Activated CD4-positive, alpha-beta memory T cell treated with anti-CD3 and anti-CD28 coated beads for 36 hours (primary cell): Measurements from ENCODE around the gene ZNF280D. TPM values are rescaled to one million over a fixed set of nuclear protein-coding genes. Genes with fewer than 3 reads are reported as not detected.
A peak's percentile ranks its signal among the peaks of the same experiment; 100 is the strongest.
"Not testable (repeated sequence)": the region's sequence is repeated elsewhere in the genome, so short reads cannot be mapped to it uniquely, and the experiment has no call there.

Experiments used
- CTCF ChIA-PET: fragments of 350-600 bp; sonication (Branson Sonifier 250); formaldehyde crosslinking; loops from one replicate; lab custom pipeline; 2021; ENCODE audit warnings: antibody characterized with exemption, inconsistent platforms; lab: Charles Lee
- POLR2A ChIA-PET: fragments of 350-600 bp; sonication (Branson Sonifier 250); formaldehyde crosslinking; loops from one replicate; lab custom pipeline; 2021; ENCODE audit warnings: antibody characterized with exemption; lab: Charles Lee
- DNase-seq: peaks from one replicate; pipeline ENCODE4 v3.0.0-alpha.2; 2020
- H3K27ac Mint-ChIP-seq: one replicate; pipeline ENCODE4 v1.8.0; 2021; ENCODE audit warnings: mixed read lengths
- H3K27me3 Mint-ChIP-seq: one replicate; pipeline ENCODE4 v1.8.0; 2021; ENCODE audit warnings: mixed read lengths
- H3K36me3 Mint-ChIP-seq: one replicate; pipeline ENCODE4 v1.8.0; 2021; ENCODE audit warnings: mixed read lengths
- H3K4me1 Mint-ChIP-seq: one replicate; pipeline ENCODE4 v1.8.0; 2021; ENCODE audit warnings: low read depth, mixed read lengths
- H3K4me3 Mint-ChIP-seq: one replicate; pipeline ENCODE4 v1.8.0; 2021; ENCODE audit warnings: mild to moderate bottlenecking, mixed read lengths
- H3K9me3 Mint-ChIP-seq: one replicate; pipeline ENCODE4 v1.8.0; 2021; ENCODE audit warnings: mixed read lengths
- intact Hi-C: fragments of 100-400 bp; cut with micrococcal nuclease; formaldehyde crosslinking; loops from one replicate; pipeline ENCODE4 v1.15.1; 2023
- total RNA-seq, 2 experiments: library from RNA; stranded (reverse); gene quantifications; one replicate each; pipeline ENCODE4 v1.2.3, GENCODE V29; 2021

The ZNF280D gene
- 10 to 100 TPM; 18.0 to 19.3 TPM for total RNA-seq

DNA sequence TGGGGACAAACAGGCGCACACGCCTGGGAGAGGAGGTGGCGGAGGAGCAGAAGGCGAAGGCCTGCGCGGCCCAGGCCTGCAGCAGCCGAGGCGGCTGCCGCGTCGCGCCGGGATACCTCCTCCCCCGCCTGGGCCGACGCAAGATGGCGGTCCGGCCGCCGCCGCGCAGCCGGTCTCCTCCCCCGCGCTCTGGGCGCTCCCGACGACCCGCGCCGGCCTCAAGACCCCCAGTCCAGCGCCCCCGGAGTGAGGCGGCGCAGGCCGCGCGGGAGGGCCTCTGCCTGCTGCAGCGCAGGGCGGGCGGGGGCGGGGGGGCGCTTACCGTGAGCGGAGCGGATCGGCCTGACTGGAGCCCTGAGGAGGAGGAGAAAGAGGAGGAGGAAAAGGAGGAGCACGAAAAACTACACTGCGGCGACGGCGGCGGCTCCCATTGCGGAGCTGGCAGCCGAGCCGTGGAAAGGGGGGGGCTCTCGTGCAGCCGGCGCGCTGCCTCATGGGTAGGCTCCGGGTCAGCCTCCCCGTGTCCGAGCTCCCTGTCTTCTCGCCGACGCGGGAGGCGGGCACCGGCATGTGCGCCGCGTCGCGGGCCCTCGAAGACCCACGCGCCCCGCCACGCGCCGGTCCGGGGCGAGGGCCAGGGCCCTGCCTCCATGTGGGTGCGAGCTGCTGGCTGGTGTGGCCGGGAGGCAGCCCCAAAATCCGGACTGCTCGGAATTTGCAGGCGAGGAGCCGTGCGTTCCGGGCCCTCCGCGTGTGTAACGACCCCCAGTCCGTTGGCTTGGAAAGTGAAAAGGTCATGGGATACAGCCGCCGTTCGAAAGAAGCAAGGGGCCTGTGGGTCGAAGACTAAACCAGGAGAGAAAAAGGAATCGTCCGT, at the start of gene ZNF280D:
Gene ZNF280D (minus strand): TSS at position 374 of the 877 bp plus-strand sequence. CDS start 26,400 bp downstream, outside the sequence.
- Mint-ChIP-seq H3K27ac (peak within 1 kb of the TSS; percentile 93), H3K4me1 (peaks cover 30% of the 10 kb centered on the region), H3K4me3 (peak within 1 kb of the TSS; percentile 93), H3K9me3 (no peaks in the 10 kb centered on the region), H3K36me3 (peaks cover 18% of the 10 kb centered on the region), H3K27me3 (no peaks in the 10 kb centered on the region)
- ChIA-PET CTCF (interaction anchor here (1.4 to 1.7 kb wide), 2 partner anchors 12 to 53 kb away, joined by 4 to 5 read pairs; no protein-coding TSS in a partner anchor), POLR2A (interaction anchor here (0.9 to 1.7 kb wide), 4 partner anchors 54 to 487 kb away, joined by 3 to 9 read pairs (median 4); partner anchors contain the start of gene TCF12)
- DNase-seq, result peak; percentile 85
- intact Hi-C loops, result loop anchor here (2.0 to 10.0 kb wide), 5 partner anchors 33 to 489 kb away; partner anchors contain the start of genes RFX7 and TCF12

- Mint-ChIP-seq H3K4me1 (peaks cover 17% of the 10 kb centered on the region), H3K27ac (no peak overlapping the region), H3K4me3 (no peak overlapping the region), H3K36me3 (no peaks in the 10 kb centered on the region), H3K27me3 (peaks cover 14% of the 10 kb centered on the region), H3K9me3 (peaks cover 7% of the 10 kb centered on the region)
- CTCF ChIA-PET, result interaction anchor here (0.6 to 0.7 kb wide), 2 partner anchors 87 to 356 kb away, joined by 3 read pairs; no protein-coding TSS in a partner anchor
- POLR2A ChIA-PET, result no interaction called here
- DNase-seq, result no peak
- intact Hi-C loops, result no loop called here
These were observed 49.0 kb upstream of the ZNF280D start for GRCh38 chr15:56782306-56782705.

- intact Hi-C loops, result no loop called here
These were observed 48.4 kb upstream of the ZNF280D start for GRCh38 chr15:56781666-56782065.

DNA sequence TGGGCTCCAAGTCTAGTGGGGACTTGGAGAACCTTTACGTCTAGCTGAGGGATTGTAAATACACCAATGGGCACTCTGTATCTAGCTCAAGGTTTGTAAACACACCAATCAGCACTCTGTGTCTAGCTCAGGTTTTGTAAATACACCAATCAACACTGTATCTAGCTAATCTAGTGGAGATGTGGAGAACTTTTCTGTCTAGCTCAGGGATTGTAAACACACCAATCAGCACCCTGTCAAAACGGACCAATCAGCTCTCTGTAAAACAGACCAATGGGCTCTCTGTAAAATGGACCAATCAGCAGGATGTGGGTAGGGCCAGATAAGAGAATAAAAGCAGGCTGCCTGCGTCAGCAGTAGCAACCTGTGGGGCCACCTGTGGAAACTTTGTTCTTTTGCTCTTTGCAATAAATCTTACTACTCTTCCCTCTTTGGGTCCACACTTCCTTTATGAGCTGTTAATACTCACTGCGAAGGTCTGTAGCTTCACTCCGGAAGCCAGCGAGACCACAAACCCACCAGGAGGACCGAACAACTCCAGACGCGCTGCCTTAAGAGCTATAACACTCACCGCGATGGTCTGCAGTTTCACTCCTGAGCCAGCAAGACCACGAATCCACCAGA, 46.9 kb upstream of the ZNF280D start:
- H3K4me1 Mint-ChIP-seq, H3K9me3 Mint-ChIP-seq, H3K4me3 Mint-ChIP-seq, H3K36me3 Mint-ChIP-seq, POLR2A ChIA-PET, intact Hi-C loops: not testable (repeated sequence)
- DNase-seq, result peak; percentile 50
- CTCF ChIA-PET, result interaction anchor here (0.9 kb wide), 1 partner anchor 42 kb away, joined by 4 read pairs; no protein-coding TSS in a partner anchor
- Mint-ChIP-seq H3K27me3 (peaks cover 14% of the 10 kb centered on the region), H3K27ac (peak overlapping the region; percentile 24)

More at GRCh38 chr15:56781666-56782065, 48.4 kb upstream of the ZNF280D start:
- H3K27ac Mint-ChIP-seq, result no peak overlapping the region
- ChIA-PET CTCF (no interaction called here), POLR2A (no interaction called here)
- no peak overlapping the region for H3K4me3 Mint-ChIP-seq
- peaks cover 14% of the 10 kb centered on the region for H3K27me3 Mint-ChIP-seq
- H3K9me3 Mint-ChIP-seq, result peaks cover 7% of the 10 kb centered on the region
- H3K36me3 Mint-ChIP-seq, result no peaks in the 10 kb centered on the region
- DNase-seq, result no peak
- H3K4me1 Mint-ChIP-seq, result peaks cover 11% of the 10 kb centered on the region

DNA sequence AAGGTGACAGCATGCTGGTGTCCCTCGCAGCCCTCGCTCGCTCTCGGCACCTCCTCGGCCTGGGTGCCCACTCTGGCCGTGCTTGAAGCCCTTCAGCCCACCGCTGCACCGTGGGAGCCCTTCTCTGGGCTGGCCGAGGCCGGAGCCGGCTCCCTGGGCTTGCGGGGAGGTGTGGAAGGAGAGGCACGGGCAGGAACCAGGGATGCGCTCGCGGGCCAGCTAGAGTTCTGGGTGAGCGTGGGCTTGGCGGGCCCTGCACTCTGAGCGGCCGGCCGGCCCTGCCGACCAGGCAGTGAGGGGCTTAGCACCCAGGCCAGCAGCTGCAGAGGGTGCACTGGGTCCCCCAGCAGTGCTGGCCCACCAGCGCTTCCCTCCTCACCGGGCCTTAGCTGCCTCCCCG, 46.1 kb upstream of the ZNF280D start:
- H3K27me3 Mint-ChIP-seq, result peaks cover 19% of the 10 kb centered on the region
- intact Hi-C loops, CTCF ChIA-PET, H3K27ac Mint-ChIP-seq, H3K9me3 Mint-ChIP-seq, POLR2A ChIA-PET, H3K4me3 Mint-ChIP-seq, H3K4me1 Mint-ChIP-seq, H3K36me3 Mint-ChIP-seq, DNase-seq: not testable (repeated sequence)

DNA sequence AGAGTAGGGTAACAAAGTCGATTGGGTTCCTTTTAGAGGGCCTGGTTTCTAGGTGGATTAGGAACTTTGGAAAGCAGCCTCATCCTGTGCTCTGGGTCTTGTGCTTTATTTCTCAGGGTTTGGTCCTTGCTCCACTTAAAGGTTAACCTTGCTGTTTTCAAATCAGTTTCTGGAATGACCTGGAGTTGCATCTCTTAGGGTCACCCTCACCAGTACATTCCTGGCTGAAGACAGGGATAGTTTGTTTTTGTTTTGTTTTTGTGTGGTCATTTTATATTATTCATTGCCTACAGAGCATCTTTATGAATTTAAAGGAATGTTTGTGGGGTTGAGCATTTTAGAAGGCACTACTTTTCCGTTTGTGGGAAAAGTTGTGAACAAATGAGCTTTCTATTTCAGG, 45.5 kb upstream of the ZNF280D start:
- no peak overlapping the region for H3K27ac Mint-ChIP-seq
- H3K9me3 Mint-ChIP-seq, result peaks cover 7% of the 10 kb centered on the region
- POLR2A ChIA-PET, result no interaction called here

GRCh38 chr15:56776839-56777238, 43.5 kb upstream of the ZNF280D start:
- peaks cover 21% of the 10 kb centered on the region for H3K27me3 Mint-ChIP-seq
- intact Hi-C loops, result no loop called here
- H3K27ac Mint-ChIP-seq, result no peak overlapping the region
- DNase-seq, result no peak
- ChIA-PET POLR2A (no interaction called here), CTCF (no interaction called here)
- H3K36me3 Mint-ChIP-seq, result no peaks in the 10 kb centered on the region
- H3K4me3 Mint-ChIP-seq, result no peak overlapping the region
- H3K9me3 Mint-ChIP-seq, result peaks cover 2% of the 10 kb centered on the region
- H3K4me1 Mint-ChIP-seq, result peaks cover 7% of the 10 kb centered on the region

More for the DNA sequence above, 45.5 kb upstream of the ZNF280D start:
- CTCF ChIA-PET, result no interaction called here
- H3K27me3 Mint-ChIP-seq, result peaks cover 22% of the 10 kb centered on the region
- no peaks in the 10 kb centered on the region for H3K36me3 Mint-ChIP-seq
- DNase-seq, result no peak
- intact Hi-C loops, result no loop called here
- peaks cover 7% of the 10 kb centered on the region for H3K4me1 Mint-ChIP-seq
- H3K4me3 Mint-ChIP-seq, result no peak overlapping the region

DNA sequence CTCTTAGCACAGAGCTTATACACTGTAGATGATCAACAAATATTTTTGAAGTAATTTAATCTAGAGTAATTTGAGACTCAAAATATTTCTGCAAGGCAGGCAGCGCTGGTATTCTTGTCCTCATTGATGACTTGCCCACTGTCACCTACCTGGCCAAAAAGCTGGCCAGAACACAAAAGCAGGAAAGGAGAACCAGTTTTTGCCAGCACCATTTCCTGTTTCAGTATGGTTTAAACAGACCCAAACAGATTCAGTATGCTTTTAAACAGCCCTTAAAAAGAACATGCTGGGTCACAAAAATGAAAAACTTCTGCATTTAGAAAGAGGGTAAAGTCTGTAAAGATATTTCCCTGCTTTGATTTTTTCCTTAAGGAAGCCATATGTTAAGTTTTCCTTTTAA, 42.3 kb upstream of the ZNF280D start:
- Mint-ChIP-seq H3K4me1 (peaks cover 7% of the 10 kb centered on the region), H3K4me3 (no peak overlapping the region), H3K27me3 (peaks cover 15% of the 10 kb centered on the region), H3K36me3 (no peaks in the 10 kb centered on the region), H3K9me3 (peaks cover 2% of the 10 kb centered on the region), H3K27ac (no peak overlapping the region)
- POLR2A ChIA-PET, result interaction anchor here (0.6 kb wide), 2 partner anchors 64 to 143 kb away, joined by 3 read pairs; no protein-coding TSS in a partner anchor
- intact Hi-C loops, result no loop called here
- CTCF ChIA-PET, result no interaction called here
- DNase-seq, result no peak

GRCh38 chr15:56774356-56774755, 41.0 kb upstream of the ZNF280D start:
- ChIA-PET POLR2A (interaction anchor here (1.3 kb wide), 1 partner anchor 12 kb away, joined by 3 read pairs; no protein-coding TSS in a partner anchor), CTCF (no interaction called here)
- DNase-seq, result no peak
- Mint-ChIP-seq H3K4me1 (no peaks in the 10 kb centered on the region), H3K27me3 (peaks cover 8% of the 10 kb centered on the region), H3K36me3 (no peaks in the 10 kb centered on the region), H3K9me3 (no peaks in the 10 kb centered on the region), H3K4me3 (no peak overlapping the region), H3K27ac (no peak overlapping the region)
- intact Hi-C loops, result no loop called here

DNA sequence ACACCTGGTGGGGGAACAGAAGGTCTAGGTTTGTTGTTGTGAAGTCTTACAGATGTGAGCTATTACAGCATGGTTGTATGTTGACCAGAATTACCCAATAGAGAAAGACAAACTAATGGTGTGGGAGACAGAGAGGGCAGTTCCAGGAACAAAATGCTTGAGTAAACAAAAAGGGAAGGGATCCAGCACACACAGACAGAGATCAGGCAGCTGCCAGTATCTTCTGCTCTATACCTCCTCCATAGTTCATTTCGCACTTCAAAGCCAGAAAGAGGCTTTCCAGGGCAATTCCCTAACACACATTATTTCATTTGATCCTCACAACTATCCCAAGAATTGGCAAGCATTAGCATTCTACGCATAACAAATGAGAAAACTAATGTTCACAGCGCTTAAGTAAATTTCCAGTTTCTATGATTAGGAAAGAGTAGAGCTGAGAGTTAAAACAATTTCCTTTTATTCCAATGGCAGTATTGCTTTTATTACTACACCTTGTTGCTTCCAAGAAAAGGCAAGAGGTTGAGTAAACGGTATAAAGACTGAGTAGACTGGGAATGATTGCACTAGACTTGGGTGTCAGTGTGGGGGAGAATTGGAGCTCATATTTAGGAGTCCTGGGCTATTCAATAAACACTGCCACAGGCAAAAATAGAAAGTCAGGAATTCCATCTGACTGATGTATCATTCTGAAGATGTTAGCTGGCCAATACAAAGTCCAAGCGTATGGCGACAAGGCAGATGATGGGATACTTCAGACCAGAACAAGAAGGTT, 39.7 kb upstream of the ZNF280D start:
- Mint-ChIP-seq H3K4me3 (no peak overlapping the region), H3K9me3 (no peaks in the 10 kb centered on the region), H3K27me3 (peaks cover 8% of the 10 kb centered on the region), H3K4me1 (no peaks in the 10 kb centered on the region), H3K36me3 (no peaks in the 10 kb centered on the region), H3K27ac (no peak overlapping the region)
- no peak for DNase-seq
- ChIA-PET POLR2A (interaction anchor here (0.6 to 1.3 kb wide), 2 partner anchors 13 to 41 kb away, joined by 3 read pairs; no protein-coding TSS in a partner anchor), CTCF (no interaction called here)
- intact Hi-C loops, result no loop called here

DNA sequence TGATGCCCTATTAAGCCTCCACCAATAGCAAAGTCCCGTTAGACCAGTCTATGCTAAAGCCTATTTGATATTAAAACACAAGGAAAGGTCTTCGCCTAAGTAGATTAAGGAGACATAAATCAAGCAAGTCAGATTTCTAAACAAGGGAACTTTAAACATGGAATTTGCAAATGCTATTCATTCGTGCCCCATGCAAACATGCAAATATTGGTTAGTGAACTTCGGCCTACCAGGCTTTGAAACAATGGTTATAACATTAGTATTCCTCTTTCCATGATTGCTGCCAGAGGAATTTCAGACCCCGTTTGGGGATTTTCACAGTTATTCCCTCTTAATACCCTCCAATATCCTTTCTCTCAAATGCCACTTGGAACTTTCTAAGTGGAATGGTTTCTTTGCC, 36.9 kb upstream of the ZNF280D start:
- Mint-ChIP-seq H3K4me1 (peaks cover 20% of the 10 kb centered on the region), H3K27me3 (peaks cover 8% of the 10 kb centered on the region), H3K36me3 (no peaks in the 10 kb centered on the region), H3K27ac (no peak overlapping the region), H3K4me3 (no peak overlapping the region), H3K9me3 (no peaks in the 10 kb centered on the region)
- ChIA-PET CTCF (no interaction called here), POLR2A (no interaction called here)
- intact Hi-C loops, result no loop called here
- no peak for DNase-seq
